Endodermal cell (in vitro differentiated cells): ENCODE measurements around the gene ABCG1. TPM values are rescaled to one million over a fixed set of nuclear protein-coding genes. Genes with fewer than 3 reads are reported as not detected.
A peak's percentile ranks its signal among the peaks of the same experiment; 100 is the strongest.

Source experiments
- DNase-seq: peaks from one replicate; pipeline ENCODE4 v3.0.0-alpha.2; 2017
- H3K27ac ChIP-seq: 2 replicates; pipeline ENCODE4 v1.5.1; 2013; ENCODE audit warnings: mild to moderate bottlenecking, low read depth, low read length, moderate library complexity
- H3K27me3 ChIP-seq: 2 replicates; pipeline ENCODE4 v1.6.1; 2013; ENCODE audit warnings: mild to moderate bottlenecking, low read length, moderate library complexity; ENCODE audit not compliant: insufficient read depth, control insufficient read depth, poor library complexity, severe bottlenecking
- H3K36me3 ChIP-seq: 2 replicates; pipeline ENCODE4 v1.7.0; 2013; ENCODE audit warnings: mild to moderate bottlenecking, low read length, moderate library complexity; ENCODE audit not compliant: control insufficient read depth, insufficient read depth
- H3K4me1 ChIP-seq: one replicate; pipeline ENCODE4 v1.7.0; 2013; ENCODE audit warnings: low read length; ENCODE audit not compliant: control insufficient read depth, insufficient read depth
- H3K4me3 ChIP-seq: 2 replicates; pipeline ENCODE4 v1.5.1; 2013; ENCODE audit warnings: mild to moderate bottlenecking, low read length, moderate library complexity
- H3K9ac ChIP-seq: 2 replicates; pipeline ENCODE4 v1.6.1; 2013; ENCODE audit warnings: mild to moderate bottlenecking, low read length, moderate library complexity; ENCODE audit not compliant: poor library complexity, severe bottlenecking; ENCODE audit errors: extremely low read depth
- H3K9me3 ChIP-seq: 2 replicates; pipeline ENCODE4 v1.6.1; 2013; ENCODE audit warnings: mild to moderate bottlenecking, low read length, moderate library complexity; ENCODE audit not compliant: control insufficient read depth
- H3K27ac Mint-ChIP-seq: 2 replicates; pipeline ENCODE4 v1.8.0; 2020; ENCODE audit warnings: mixed read lengths
- H3K27me3 Mint-ChIP-seq: 2 replicates; pipeline ENCODE4 v1.8.0; 2021; ENCODE audit warnings: mild to moderate bottlenecking, mixed read lengths; ENCODE audit not compliant: insufficient read depth
- H3K36me3 Mint-ChIP-seq: 2 replicates; pipeline ENCODE4 v1.8.0; 2020; ENCODE audit warnings: low read depth, mixed read lengths
- H3K4me1 Mint-ChIP-seq: 2 replicates; pipeline ENCODE4 v1.8.0; 2020; ENCODE audit warnings: mixed read lengths
- H3K4me3 Mint-ChIP-seq: 2 replicates; pipeline ENCODE4 v1.8.0; 2020; ENCODE audit warnings: mild to moderate bottlenecking, moderate library complexity, mixed read lengths
- H3K9me3 Mint-ChIP-seq: 2 replicates; pipeline ENCODE4 v1.8.0; 2020; ENCODE audit warnings: mild to moderate bottlenecking, mixed read lengths
- CTCF ChIP-seq: fragments of 200-600 bp; sonication (generic); conservative IDR thresholded peaks from 2 replicates; pipeline ENCODE4 v1.5.0; 2021; ENCODE audit warnings: antibody characterized with exemption, mild to moderate bottlenecking
- WGBS, 2 experiments: methylation state at CpG; one replicate each; pipeline versions ENCODE4 v1.1.5 to v1.1.7; 2013; ENCODE audit warnings: missing lambda C conversion rate in 2 of 2, mixed read lengths in 1 of 2; ENCODE audit not compliant: insufficient coverage in 1 of 2, insufficient read length in 1 of 2; 5-methylcytosine and 5-hydroxymethylcytosine counted together
- total RNA-seq, 2 donors: library from RNA; stranded (reverse); fragmentation: NEBNext Ultra II Directional in 1 of 2; extraction: Animal tissue kit (Norgen Biotek cat#: 25700) in 1 of 2; gene quantifications; 2 replicates in 1 of 2; 3 replicates in 1 of 2; pipeline ENCODE4 v1.2.1, GENCODE V29; 2021

ABCG1 gene
- total RNA-seq, 2 donors from 2014 or later = 1.6 to 5.4 TPM

DNA sequence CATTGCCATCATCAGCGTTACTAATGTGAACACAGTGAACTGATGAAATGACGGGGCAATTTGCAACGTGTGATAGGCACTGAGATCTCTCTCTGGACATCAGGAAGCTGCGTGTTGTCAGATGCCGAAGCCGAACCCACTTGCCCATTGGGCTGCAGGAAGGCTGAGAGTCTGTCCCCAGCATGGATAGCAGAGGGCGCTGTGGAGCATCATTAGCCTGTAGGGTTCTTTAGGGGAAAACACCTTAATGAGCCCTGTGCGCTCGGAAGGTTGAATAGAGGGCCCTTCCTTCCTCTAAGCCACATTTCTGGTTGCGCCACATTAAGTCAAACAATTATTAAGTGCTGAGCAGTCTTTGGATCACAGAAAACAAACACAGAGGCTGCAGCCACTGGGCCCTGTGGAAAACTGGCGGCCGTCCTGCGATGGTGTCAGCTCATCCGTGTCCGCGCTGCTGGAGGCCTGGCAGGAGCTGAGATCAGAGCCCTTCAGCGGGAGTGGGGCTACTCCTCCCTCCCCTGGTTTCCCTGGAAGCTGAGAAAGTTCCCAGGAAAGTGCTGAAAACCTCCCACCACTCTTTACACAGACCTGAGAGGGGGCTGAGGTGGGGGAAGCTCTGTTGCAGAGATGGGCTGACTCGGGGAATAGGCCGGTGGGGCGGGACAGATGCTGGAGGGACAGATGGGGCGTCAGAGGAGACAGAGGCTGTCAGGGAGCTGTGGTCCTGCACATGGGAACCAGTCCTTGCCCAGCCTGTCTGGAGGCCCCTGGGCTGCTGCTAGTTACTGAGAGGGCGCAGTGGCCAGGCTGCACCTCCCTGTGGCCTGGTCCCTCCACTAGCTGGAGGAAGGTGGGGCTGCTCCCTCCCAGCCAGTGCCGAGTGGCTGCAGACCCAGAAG, 119.1 kb downstream of the ABCG1 start:
- H3K36me3 ChIP-seq = no peaks in the 10 kb centered on the region
- H3K9ac ChIP-seq = no peak overlapping the region
- peak; percentile 94 for DNase-seq
- TF ChIP-seq CTCF = peak; percentile 89
- Mint-ChIP-seq H3K4me1 (peaks cover 5% of the 10 kb centered on the region), H3K4me3 (no peak overlapping the region), H3K27me3 (no peaks in the 10 kb centered on the region), H3K36me3 (no peaks in the 10 kb centered on the region), H3K27ac (peak overlapping the region; percentile 64), H3K9me3 (no peaks in the 10 kb centered on the region)
- peaks cover 3% of the 10 kb centered on the region for H3K4me1 ChIP-seq
- peak overlapping the region; percentile 47 for H3K27ac ChIP-seq
- 68 to 80% methylated on average over 8 to 23 of the region's 23 CpGs for WGBS, 2 experiments
- H3K27me3 ChIP-seq = no peaks in the 10 kb centered on the region
- H3K9me3 ChIP-seq = no peaks in the 10 kb centered on the region
- no peak overlapping the region for H3K4me3 ChIP-seq

DNA sequence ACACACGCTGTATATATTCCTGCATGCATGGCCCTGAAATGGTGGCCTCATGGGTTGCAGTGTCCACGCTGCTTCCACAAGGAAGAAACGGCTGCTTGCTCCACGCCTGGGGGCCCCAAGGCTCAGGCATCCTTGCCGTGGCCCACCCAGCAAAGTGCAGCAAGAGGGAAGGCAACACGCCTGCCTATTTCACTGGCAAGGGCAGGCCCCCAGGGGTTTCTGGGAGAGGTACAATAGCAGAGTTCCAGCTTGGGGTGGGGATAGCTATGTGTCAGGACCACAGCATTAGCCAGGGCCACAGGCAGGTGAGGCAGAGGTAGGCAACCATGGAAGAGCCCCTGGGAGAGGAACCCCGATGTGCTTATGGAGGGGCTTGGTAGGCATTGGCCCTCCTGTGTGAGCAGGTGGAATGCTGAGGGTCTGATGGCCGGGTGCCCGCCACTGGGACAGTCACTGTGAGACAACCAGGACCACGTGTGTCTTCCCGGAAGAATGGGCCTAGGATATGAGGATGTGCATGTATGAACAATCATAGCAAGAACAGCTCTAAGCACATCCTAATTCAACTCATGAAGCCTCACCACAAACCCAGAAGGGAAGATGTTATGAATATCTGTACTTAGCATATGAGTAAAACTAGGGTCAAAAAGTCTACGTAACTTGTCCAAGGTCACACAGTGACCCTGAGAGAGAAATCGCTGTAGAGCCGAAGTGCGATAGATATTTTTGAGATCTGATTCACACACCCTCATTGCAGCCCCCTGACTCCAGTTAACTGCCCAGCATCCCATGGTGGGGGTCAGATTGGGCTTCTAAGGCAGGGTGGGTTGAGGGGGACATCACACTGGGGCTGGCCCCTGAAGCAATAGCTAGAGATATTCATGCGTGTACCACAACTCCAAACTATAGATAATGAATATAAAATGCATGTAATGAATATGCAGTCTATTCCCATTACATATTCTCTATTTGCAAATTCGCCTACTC, 120.1 kb downstream of the ABCG1 start:
- no peaks in the 10 kb centered on the region for H3K9me3 ChIP-seq
- peak; percentile 5 for DNase-seq
- no peaks in the 10 kb centered on the region for H3K27me3 ChIP-seq
- H3K27ac ChIP-seq = peak overlapping the region; percentile 47
- H3K4me3 ChIP-seq = no peak overlapping the region
- H3K4me1 ChIP-seq = peaks cover 3% of the 10 kb centered on the region
- no peaks in the 10 kb centered on the region for H3K27me3 Mint-ChIP-seq
- H3K9ac ChIP-seq = no peak overlapping the region
- WGBS, 2 experiments = 90 to 95% methylated on average over 10 to 16 of the region's 17 CpGs
- H3K36me3 Mint-ChIP-seq = no peaks in the 10 kb centered on the region
- no peak overlapping the region for H3K27ac Mint-ChIP-seq
- H3K9me3 Mint-ChIP-seq = no peaks in the 10 kb centered on the region
- no peak for TF ChIP-seq CTCF
- no peaks in the 10 kb centered on the region for H3K36me3 ChIP-seq
- peaks cover 5% of the 10 kb centered on the region for H3K4me1 Mint-ChIP-seq
- no peak overlapping the region for H3K4me3 Mint-ChIP-seq

DNA sequence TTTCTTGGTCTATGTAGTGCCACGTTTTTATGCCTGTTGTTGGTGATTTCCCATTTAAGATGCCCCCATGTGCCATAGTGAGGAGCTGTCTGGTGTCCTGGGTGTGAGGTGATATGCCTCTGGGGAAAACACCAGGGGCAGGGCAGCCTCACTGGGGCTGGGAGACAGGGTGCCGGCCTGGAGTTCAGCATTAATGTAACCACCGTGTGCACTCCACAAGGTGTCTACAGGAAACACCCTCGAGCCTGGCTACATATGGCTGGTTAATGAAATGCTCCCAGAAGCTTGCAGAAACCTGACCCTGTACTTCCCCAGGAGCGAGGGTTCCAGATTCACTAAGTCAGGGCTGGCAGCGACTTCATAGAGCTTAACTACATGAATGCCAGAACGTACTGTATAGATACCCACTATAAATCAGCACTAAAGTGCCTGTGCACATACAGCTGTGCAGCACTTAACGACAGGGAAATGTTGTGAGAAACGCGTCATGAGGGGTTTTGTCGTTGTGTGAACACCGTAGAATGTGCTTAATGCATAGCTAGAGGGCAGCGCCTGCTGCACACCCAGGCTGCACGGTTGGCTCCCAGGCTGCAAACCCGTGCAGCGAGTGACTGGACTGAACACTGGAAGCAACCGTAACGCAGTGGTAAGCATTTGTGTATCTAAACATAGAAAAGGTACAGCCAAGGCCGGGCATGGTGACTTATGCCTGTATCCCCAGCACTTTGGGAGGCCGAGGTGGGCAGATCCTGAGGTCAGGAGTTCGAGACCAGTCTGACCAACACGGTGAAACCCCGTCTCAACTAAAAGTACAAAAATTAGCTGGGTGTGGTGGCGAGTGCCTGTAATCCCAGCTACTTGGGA, 121.5 kb downstream of the ABCG1 start:
- H3K27ac Mint-ChIP-seq = no peak overlapping the region
- 92 to 94% methylated on average over 24 of the region's 24 CpGs for WGBS, 2 experiments
- no peaks in the 10 kb centered on the region for H3K9me3 Mint-ChIP-seq

More for the DNA sequence above, 121.5 kb downstream of the ABCG1 start:
- Mint-ChIP-seq H3K36me3 (no peaks in the 10 kb centered on the region), H3K27me3 (no peaks in the 10 kb centered on the region), H3K4me1 (peaks cover 5% of the 10 kb centered on the region), H3K4me3 (no peak overlapping the region)
- peak; percentile 24 for DNase-seq
- Histone ChIP-seq H3K9me3 (no peaks in the 10 kb centered on the region), H3K4me3 (no peak overlapping the region), H3K36me3 (no peaks in the 10 kb centered on the region), H3K9ac (no peak overlapping the region), H3K27me3 (no peaks in the 10 kb centered on the region), H3K27ac (no peak overlapping the region), H3K4me1 (peaks cover 3% of the 10 kb centered on the region)
- no peak for TF ChIP-seq CTCF
